ENCODE results near the gene LHX4. TPM values are rescaled to one million over a fixed set of nuclear protein-coding genes. Genes with fewer than 3 reads are reported as not detected.

The LHX4 gene
- total RNA-seq, 2 donors from 2014 or later: not detected

- Histone ChIP-seq H3K4me1 (peaks cover 8% of the 10 kb centered on the region), H3K27me3 (no peaks in the 10 kb centered on the region), H3K27ac (no peak overlapping the region), H3K9me3 (no peaks in the 10 kb centered on the region), H3K36me3 (replicated peaks in 1 of 2; ENCODE audit: insufficient read depth in 1 of 2, low read depth in 2 of 2) (peaks cover 0 to 2% of the 10 kb centered on the region in 2 donors), H3K4me3 (no peak overlapping the region)
- ATAC-seq: no peak
- 98 to 99% methylated on average over 4 to 5 of the region's 5 CpGs for WGBS, 2 donors
- no peak for DNase-seq
- TF ChIP-seq CTCF (IDR thresholded peaks at IDR 0.05) (no peak), POLR2A (IDR thresholded peaks at IDR 0.05) (no peak)
- intact Hi-C loops (cut with DNase I): no loop called here
Observed at GRCh38 chr1:180275726-180276125, 45.7 kb downstream of the LHX4 start.

- H3K27me3 ChIP-seq: no peaks in the 10 kb centered on the region
- H3K4me1 ChIP-seq: no peaks in the 10 kb centered on the region
- H3K9me3 ChIP-seq: no peaks in the 10 kb centered on the region
- H3K27ac ChIP-seq: no peak overlapping the region
- intact Hi-C loops (cut with DNase I): no loop called here
- DNase-seq: no peak
- ATAC-seq: no peak
- 91% methylated on average over 5 of the region's 5 CpGs for WGBS, 2 donors
- TF ChIP-seq POLR2A (IDR thresholded peaks at IDR 0.05) (no peak), CTCF (IDR thresholded peaks at IDR 0.05) (no peak)
- no peak overlapping the region for H3K4me3 ChIP-seq
- peaks cover 0 to 2% of the 10 kb centered on the region in 2 donors for H3K36me3 ChIP-seq (replicated peaks in 1 of 2; ENCODE audit: insufficient read depth in 1 of 2, low read depth in 2 of 2)
Observed at GRCh38 chr1:180277476-180278193, 47.6 kb downstream of the LHX4 start.

- no peak overlapping the region for H3K4me3 ChIP-seq
- intact Hi-C loops (cut with DNase I): no loop called here
- 91 to 100% methylated on average over 2 of the region's 2 CpGs for WGBS, 2 donors
- H3K4me1 ChIP-seq: no peaks in the 10 kb centered on the region
- H3K9me3 ChIP-seq: no peaks in the 10 kb centered on the region
- H3K27me3 ChIP-seq: no peaks in the 10 kb centered on the region
- no peak overlapping the region for H3K27ac ChIP-seq
- TF ChIP-seq CTCF (IDR thresholded peaks at IDR 0.05) (no peak), POLR2A (IDR thresholded peaks at IDR 0.05) (no peak)
- DNase-seq: no peak
- peaks cover 0 to 2% of the 10 kb centered on the region in 2 donors for H3K36me3 ChIP-seq (replicated peaks in 1 of 2; ENCODE audit: insufficient read depth in 1 of 2, low read depth in 2 of 2)
- ATAC-seq: no peak
Observed at GRCh38 chr1:180278194-180278515, 48.1 kb downstream of the LHX4 start.

- Histone ChIP-seq H3K4me1 (no peaks in the 10 kb centered on the region), H3K9me3 (no peaks in the 10 kb centered on the region), H3K27me3 (no peaks in the 10 kb centered on the region), H3K27ac (peak overlapping the region in 1 of 4 donors; percentile 32), H3K4me3 (no peak overlapping the region), H3K36me3 (replicated peaks in 1 of 2; ENCODE audit: insufficient read depth in 1 of 2, low read depth in 2 of 2) (peaks cover 0 to 2% of the 10 kb centered on the region in 2 donors)
- no peak for TF ChIP-seq CTCF (IDR thresholded peaks at IDR 0.05)
- no peak for TF ChIP-seq POLR2A (IDR thresholded peaks at IDR 0.05)
- 82 to 88% methylated on average over 9 of the region's 9 CpGs for WGBS, 2 donors
- intact Hi-C loops (cut with DNase I): no loop called here
- DNase-seq (no peak), ATAC-seq (no peak)
Observed at GRCh38 chr1:180278596-180279395, 48.7 kb downstream of the LHX4 start.

Data from body of pancreas (tissue), 4 donors.